GM13977 (cell line): ENCODE results near the gene SCMH1.

ENCODE experiments used
- DNase-seq: peaks from one replicate; pipeline ENCODE4 v3.0.0; 2012; ENCODE audit warnings: low spot score
- in situ Hi-C: fragments of 300-500 bp; cut with MboI; formaldehyde crosslinking; loops from one replicate; pipeline ENCODE4 v1.12.0; 2022; ENCODE audit warnings: low sequenced_read_pairs, low pct_unique_long_range_greater_than_20kb, mixed read lengths, inconsistent platforms; ENCODE audit not compliant: unreplicated experiment
- TF ChIP-seq, protein P1 (sequence below): IDR thresholded peaks from 2 replicates; pipeline ENCODE4 v1.5.1; 2012; ENCODE audit warnings: mild to moderate bottlenecking, control low read depth; ENCODE audit not compliant: insufficient read depth; ENCODE audit errors: extremely low read depth, missing control alignments

SCMH1 gene

GRCh38 chr1:41048540-41048939 lies 193.6 kb downstream of the SCMH1 start:
- DNase-seq: no peak
- in situ Hi-C loops: no loop called here
- TF ChIP-seq, protein P1, sequence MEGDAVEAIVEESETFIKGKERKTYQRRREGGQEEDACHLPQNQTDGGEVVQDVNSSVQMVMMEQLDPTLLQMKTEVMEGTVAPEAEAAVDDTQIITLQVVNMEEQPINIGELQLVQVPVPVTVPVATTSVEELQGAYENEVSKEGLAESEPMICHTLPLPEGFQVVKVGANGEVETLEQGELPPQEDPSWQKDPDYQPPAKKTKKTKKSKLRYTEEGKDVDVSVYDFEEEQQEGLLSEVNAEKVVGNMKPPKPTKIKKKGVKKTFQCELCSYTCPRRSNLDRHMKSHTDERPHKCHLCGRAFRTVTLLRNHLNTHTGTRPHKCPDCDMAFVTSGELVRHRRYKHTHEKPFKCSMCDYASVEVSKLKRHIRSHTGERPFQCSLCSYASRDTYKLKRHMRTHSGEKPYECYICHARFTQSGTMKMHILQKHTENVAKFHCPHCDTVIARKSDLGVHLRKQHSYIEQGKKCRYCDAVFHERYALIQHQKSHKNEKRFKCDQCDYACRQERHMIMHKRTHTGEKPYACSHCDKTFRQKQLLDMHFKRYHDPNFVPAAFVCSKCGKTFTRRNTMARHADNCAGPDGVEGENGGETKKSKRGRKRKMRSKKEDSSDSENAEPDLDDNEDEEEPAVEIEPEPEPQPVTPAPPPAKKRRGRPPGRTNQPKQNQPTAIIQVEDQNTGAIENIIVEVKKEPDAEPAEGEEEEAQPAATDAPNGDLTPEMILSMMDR: no peak

DNA sequence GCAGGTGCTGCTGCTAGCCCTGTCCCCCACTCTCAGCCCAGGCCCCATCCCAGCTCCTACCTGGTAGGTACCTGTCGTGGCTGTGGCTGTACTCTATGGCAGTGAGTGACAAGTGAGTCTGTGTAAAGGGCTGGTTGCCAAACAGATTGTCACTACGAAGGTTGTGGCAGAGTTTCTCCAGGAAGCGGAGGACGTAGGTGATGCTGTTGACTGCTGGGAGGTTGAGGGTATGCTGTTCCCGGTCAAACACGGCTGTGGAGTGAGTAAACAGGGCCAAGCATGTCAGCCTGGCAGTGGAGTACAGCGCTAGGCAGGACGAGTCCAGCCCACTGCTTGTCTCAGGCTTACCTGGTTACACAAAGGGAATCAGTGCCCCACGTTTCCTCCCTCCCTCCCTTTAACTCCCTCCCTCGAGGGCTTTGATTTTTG lies 195.7 kb downstream of the SCMH1 start:
- in situ Hi-C loops: no loop called here
- DNase-seq: no peak
- TF ChIP-seq, protein P1: no peak

DNA sequence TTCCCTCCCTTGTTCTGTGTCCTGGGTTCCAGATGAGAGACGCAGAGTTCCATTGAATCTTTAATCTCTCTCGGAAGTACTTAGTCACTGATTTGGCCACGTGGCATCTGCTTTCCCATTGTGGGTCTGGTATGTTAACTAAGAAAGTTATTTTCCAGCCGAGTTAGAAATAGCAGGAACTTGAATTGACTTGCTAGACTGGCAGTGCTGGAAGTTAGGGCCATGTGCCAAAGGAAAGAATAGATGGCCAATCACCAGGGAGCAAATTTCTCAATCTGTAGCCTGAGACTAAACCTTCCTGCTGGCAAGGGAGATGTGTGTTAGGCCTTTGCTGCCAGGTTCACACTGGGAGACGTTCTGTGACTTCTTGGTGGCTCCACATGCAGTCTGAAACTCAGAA lies 196.4 kb downstream of the SCMH1 start:
- TF ChIP-seq, protein P1: no peak
- in situ Hi-C loops: no loop called here
- no peak for DNase-seq

GRCh38 chr1:41044187-41044586 lies 197.9 kb downstream of the SCMH1 start:
- in situ Hi-C loops: no loop called here

GRCh38 chr1:41041614-41042270 lies 200.4 kb downstream of the SCMH1 start:
- TF ChIP-seq, protein P1: no peak
- in situ Hi-C loops: no loop called here
- DNase-seq: no peak

More at GRCh38 chr1:41044187-41044586, 197.9 kb downstream of the SCMH1 start:
- DNase-seq: no peak
- TF ChIP-seq, protein P1: no peak

DNA sequence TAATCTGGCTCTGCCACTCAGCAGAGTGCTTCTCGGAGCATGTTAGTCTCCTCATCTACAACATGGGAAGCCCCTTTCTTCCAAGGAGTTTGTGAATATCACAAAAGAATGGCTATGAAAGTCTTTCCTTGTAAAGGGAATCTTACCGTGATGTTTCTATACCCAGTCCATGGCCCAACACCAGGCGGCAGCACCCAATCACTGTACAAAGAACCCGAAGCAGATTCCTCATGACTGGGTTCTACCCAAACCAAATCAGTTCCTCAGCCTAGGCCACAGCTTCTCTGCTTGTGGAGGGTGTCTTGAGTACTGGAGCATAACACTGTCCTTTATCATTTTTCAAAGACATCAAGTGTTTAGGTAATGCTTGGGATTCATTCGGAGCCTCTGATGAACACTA lies 204.0 kb downstream of the SCMH1 start:
- TF ChIP-seq, protein P1: no peak
- in situ Hi-C loops: no loop called here
- DNase-seq: no peak
